CD4-positive, alpha-beta T cell treated with Interleukin-15 for 4 hours (primary cell): ENCODE results near the gene MAP2K2.
"Not testable (repeated sequence)": the region's sequence is repeated elsewhere in the genome, so short reads cannot be mapped to it uniquely, and the experiment has no call there.

Source experiments
- DNase-seq: peaks from one replicate; pipeline ENCODE4 v3.0.0-alpha.2; 2020; ENCODE audit warnings: low spot score

Gene MAP2K2

DNA sequence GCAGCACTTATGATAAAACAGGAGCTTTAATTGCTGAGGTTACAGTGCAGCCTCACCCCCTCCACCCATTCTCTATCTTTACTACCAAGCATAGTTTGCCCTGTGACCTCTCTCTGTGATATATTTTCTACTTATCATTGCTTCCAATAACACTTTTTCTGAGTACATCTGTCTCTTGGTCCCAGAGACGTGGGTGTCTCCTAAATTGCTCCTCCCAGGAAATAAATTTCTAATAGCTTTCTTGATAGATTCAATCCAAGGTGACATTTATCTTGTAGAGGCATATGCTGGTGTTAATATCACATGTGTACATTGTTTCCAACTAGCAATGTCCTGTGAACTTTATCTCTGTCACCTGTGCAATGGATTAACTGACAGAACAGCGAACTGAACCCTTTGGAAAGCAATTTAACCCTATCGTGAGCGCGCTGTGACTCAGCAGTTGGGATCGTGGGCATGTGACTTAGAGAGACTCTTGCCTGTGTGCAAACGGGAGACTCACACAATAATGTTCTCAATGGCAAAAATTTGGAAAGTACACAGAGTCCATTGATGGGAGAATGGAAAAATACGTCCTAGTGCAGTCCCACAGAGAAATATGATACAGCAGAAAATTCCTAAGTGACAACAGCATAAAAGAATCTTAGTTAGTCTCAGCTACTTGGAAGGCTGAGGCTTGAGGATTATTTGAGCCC lies 7.0 kb upstream of the MAP2K2 start:
- no peak for DNase-seq

DNA sequence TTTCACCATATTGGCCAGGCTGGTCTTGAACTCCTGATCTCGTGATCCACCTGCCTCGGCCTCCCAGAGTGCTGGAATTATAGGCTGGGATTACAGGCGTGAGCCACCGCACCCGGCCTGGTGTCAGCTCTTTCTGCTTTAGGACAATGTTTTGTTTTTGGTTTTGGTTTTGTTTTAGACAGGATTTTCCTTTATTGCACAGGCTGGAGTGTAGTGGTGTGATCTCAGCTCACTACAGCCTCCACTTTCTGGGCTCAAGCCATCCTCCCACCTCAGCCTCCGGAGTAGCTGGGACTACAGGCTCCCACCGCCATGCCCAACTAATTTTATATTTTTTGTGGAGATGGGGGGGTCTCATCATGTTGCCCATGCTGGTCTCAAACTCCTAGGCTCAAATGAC lies 5.1 kb upstream of the MAP2K2 start:
- DNase-seq, result not testable (repeated sequence)

DNA sequence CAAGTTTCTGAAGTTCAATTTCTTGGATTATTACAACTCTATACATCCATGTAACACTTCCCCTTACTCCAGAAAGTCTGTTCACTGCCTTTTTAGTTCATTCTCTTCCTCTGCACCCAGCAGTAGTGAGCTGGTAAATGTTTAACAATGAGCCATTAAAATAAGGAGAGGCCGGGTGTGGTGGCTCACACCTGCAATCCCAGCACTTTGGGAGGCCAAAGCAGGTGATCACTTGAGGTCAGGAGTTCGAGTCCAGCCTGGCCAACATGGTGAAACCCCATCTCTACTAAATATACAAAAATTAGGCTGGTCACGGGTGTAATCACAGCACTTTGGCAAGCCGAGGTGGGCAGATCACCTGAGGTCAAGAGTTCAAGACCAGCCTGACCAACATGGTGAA lies 3.4 kb upstream of the MAP2K2 start:
- DNase-seq, result not testable (repeated sequence)

- no peak for DNase-seq
Observed at GRCh38 chr19:4124638-4125037, 716 bp upstream of the MAP2K2 start.

- DNase-seq, result no peak
Observed at GRCh38 chr19:4122480-4122879, 1.4 kb downstream of the MAP2K2 start.

DNA sequence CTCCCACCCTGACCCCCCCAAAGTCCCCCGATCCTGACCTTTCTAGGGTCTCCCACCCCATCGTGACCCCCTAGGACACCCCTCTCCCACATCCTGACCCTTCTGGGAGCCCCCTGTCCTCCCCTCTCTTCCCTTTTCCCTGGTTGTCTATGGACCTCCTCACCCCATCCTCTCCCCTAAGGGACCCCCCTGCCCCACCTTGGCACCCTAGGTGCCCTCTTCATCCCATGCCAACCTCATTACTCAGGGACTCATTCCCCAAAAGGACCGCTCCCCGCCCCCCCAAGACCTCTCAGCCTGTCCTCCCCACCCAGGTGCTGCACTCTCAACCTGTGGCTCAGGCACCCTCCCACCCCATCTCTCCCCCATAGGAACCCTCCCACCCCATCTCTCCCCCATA lies 2.1 kb downstream of the MAP2K2 start:
- DNase-seq, result no peak

- DNase-seq, result no peak
Observed at GRCh38 chr19:4121273-4121612, 2.7 kb downstream of the MAP2K2 start.

GRCh38 chr19:4120559-4121272 lies 3.2 kb downstream of the MAP2K2 start:
- DNase-seq, result no peak

DNA sequence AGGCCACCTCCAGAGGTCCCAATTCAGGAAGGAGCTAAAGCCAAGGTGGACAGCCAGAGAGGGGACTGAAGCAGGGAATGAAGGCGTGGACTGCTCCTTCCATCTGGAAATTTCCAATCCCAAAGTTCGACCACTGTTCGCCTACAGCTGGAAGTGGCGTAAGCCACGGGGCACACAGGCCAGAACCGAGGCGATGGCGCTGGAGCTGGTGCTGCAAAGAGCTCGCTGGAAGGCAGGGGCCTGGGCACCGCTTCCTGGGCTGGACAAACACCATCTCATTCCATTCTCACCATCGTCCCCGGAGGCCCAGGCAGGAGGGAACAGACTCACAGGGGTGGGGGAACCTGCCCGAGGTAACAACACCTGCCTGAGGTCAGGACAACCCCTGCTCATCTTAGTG lies 4.2 kb downstream of the MAP2K2 start:
- no peak for DNase-seq

GRCh38 chr19:4115818-4116385 lies 8.0 kb downstream of the MAP2K2 start:
- DNase-seq, result peak; percentile 10

DNA sequence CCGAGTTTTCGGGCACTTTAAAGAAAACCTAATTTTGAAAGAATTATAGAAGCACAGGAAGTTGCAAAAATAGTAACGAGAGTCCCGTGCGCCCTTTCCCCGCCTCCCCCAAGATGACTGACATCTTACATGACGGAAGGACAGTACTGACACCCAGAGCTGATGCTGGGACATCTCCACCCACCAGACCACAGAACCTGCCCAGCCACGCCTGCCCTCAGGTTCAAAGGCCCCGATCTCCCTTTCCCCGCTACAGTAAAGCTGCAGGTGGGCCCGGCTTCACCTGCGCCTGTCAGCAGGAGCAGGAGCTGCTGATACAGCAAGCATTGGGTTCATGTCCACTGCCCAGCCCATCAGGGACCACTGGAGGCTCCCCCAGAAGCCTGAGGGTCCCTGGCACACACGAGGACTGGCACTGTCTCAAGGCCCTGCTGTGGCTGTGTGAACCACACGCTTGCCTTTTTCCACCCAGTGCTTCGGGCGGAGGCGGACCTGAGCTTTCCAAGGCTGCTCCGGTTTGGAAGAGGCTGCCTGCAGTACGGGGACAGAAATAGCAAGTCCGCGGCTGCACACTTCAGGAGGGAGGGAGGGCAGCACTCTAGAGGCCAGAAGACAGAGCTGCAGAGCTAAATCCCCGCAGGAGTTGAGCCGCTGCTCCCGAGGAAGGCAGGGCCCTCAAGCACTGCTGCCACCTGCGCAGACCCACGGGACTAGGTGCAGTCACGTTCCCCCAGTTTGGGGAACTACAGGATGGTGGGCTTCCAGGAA lies 8.7 kb downstream of the MAP2K2 start:
- peak; percentile 68 for DNase-seq

DNA sequence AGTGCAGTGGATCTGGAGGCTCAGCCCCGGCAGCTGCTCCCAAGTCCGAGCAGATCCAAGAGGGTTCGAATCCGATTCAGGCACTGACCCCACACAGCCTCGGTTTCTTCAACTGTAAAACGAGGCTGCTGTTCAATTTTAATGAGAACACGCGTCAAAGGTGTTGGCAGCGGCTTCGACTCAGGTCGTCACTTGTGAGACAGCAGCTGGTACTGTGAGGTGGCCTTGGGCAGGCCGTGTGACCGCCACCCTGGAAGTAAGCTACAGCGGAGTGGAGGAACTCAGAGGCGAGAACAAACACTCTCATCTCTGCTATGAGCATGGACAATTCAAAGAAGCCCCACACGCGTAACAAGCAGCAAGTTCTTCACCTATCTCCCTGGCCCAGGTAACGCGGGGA lies 9.7 kb downstream of the MAP2K2 start:
- no peak for DNase-seq

GRCh38 chr19:4113398-4114088 lies 10.4 kb downstream of the MAP2K2 start:
- no peak for DNase-seq

GRCh38 chr19:4112367-4112766 lies 11.6 kb downstream of the MAP2K2 start:
- no peak for DNase-seq

- no peak for DNase-seq
Observed at GRCh38 chr19:4109626-4109945, 14.3 kb downstream of the MAP2K2 start.

GRCh38 chr19:4108767-4109625 lies 14.9 kb downstream of the MAP2K2 start:
- DNase-seq, result peak; percentile 72

- no peak for DNase-seq
Observed at GRCh38 chr19:4103080-4103433, 20.9 kb downstream of the MAP2K2 start.

DNA sequence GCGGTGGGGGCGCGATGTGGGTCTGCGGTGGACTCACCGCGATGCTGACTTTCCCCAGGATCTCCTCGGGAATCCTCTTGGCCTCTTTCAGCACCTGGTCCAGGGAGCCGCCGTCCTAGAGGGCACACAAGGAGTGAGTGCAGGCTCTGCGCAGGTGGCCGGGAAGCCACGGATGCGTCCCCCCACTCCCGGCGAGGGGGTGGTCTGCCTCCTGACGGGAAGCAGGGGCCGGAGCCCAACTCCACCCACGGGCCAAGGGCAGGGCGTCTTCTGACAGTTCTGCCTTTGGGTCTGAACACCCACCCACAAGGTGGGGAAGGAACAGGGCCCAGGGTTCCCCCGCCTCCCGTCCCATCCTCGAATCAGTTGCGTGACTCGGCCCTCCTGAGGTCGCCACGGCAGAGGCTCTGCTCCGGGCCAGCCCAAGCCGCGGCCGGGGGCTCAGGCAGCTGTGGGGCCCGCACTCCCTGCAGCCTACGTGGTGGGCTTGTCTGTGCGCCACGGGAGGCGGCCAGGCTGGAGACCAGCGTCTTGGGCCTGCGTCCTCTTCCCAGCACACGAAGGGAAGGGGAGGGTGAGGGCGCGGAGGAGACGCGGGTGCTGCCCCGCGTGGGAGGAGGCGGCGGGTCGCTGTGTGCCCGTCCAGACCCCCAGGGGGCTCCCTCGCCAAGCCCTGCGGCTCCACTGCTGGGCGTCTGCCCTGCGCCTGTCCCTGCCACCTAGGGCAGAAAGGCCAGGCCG lies 21.4 kb downstream of the MAP2K2 start:
- no peak for DNase-seq

GRCh38 chr19:4101496-4101770 lies 22.5 kb downstream of the MAP2K2 start:
- no peak for DNase-seq

DNA sequence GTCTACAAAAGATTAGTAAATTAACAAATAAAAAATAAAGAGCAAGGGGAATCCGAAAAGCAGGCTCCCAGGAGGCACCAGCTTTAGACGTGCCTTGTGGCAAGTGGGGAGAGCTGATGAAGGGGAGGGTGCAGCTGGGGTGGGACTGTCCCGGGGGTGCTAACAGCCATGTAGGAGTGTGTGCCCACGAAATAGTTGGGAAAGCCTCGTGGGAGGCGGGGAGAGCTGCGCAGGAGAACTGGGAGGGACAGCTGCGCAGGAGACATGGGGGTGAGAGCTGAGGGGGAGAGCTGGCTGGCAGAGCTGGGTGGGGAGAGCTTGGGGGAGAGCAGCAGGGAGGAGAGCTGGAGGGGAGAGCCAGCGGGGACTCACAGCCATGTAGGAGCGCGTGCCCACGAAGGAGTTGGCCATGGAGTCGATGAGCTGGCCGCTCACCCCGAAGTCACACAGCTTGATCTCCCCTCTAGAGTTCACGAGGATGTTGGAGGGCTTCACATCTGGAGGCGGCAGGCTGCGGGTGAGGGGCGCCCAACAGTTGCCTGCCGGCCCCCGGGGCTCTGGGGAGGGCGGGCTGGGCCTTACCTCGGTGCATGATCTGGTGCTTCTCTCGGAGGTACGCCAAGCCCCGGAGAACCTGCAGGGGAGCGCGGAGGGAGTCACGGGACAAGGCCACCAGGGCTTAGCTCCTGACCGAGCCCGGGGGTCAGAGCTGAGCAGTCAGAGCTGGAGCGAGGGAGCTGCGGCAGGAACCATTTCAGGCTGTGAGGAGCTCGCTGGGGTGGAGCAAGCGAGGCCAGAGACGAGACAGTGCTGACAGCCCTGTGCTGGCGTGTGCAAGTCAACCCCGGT lies 23.1 kb downstream of the MAP2K2 start:
- no peak for DNase-seq
